Sigmoid colon (tissue), 4 donors: Measurements from ENCODE around the gene KIF20B.

Source experiments
- POLR2A ChIP-seq, 2 donors: fragments of 450-650 bp; IDR thresholded peaks; one replicate each; pipeline ENCODE4 v1.6.1; 2016; ENCODE audit warnings: antibody characterized with exemption in 2 of 2, mild to moderate bottlenecking in 2 of 2, moderate library complexity in 2 of 2
- POLR2AphosphoS5 ChIP-seq, 4 donors: sonication (generic); formaldehyde crosslinking; IDR thresholded peaks; one replicate each; pipeline ENCODE4 v1.6.1; 2017; ENCODE audit warnings: antibody characterized with exemption in 4 of 4
- TF ChIP-seq, protein P1 (sequence below), 4 experiments: fragments of 450-650 bp in 3 of 4; fragments of 200-600 bp in 1 of 4; IDR thresholded peaks; one replicate each; pipeline ENCODE4 v1.5.1; 2016 to 2019; ENCODE audit warnings: antibody characterized with exemption in 4 of 4, mild to moderate bottlenecking in 3 of 4, moderate library complexity in 2 of 4

DNA sequence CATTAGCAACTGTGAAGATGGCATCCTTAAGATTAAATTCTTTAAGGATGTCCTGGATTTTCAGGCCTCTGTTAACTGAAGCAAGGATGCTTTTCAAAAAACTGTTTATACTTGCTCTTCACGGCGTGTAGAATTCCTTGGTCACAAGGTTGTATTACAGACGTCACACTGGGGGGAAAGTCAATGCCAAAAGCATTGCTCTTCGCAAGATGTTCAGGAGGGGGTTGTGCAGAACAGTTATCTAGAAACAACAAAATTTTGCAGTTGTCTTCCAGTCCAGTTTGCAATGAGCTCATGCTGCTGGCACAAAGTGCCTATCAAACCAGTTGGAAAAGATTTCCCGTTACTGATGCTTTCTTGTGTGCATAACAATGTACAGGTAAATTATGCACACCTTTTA is 8.2 kb upstream of the KIF20B start:
- TF ChIP-seq, protein P1, sequence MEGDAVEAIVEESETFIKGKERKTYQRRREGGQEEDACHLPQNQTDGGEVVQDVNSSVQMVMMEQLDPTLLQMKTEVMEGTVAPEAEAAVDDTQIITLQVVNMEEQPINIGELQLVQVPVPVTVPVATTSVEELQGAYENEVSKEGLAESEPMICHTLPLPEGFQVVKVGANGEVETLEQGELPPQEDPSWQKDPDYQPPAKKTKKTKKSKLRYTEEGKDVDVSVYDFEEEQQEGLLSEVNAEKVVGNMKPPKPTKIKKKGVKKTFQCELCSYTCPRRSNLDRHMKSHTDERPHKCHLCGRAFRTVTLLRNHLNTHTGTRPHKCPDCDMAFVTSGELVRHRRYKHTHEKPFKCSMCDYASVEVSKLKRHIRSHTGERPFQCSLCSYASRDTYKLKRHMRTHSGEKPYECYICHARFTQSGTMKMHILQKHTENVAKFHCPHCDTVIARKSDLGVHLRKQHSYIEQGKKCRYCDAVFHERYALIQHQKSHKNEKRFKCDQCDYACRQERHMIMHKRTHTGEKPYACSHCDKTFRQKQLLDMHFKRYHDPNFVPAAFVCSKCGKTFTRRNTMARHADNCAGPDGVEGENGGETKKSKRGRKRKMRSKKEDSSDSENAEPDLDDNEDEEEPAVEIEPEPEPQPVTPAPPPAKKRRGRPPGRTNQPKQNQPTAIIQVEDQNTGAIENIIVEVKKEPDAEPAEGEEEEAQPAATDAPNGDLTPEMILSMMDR (IDR thresholded peaks at IDR 0.05): no peak
- TF ChIP-seq POLR2A (IDR thresholded peaks at IDR 0.05) (no peak), POLR2AphosphoS5 (IDR thresholded peaks at IDR 0.05) (no peak)
